Spleen (tissue), 11 donors: Measurements from ENCODE around the gene ACCSL. TPM values are rescaled to one million over a fixed set of nuclear protein-coding genes. Genes with fewer than 3 reads are reported as not detected.

Source experiments
- DNase-seq: peaks from one replicate; pipeline ENCODE4 v3.0.0-alpha.2; 2020
- H3K27ac ChIP-seq, 8 donors: fragments of 200-600 bp; sonication (generic) in 7 of 8; 1 replicate in 4 of 8; 2 replicates in 4 of 8; pipeline versions ENCODE4 v1.5.0 to v1.8.0; 2016 to 2021; ENCODE audit warnings: inconsistent platforms in 4 of 8, mild to moderate bottlenecking in 4 of 8, moderate library complexity in 1 of 8
- H3K27me3 ChIP-seq, 7 donors: fragments of 200-600 bp; sonication (generic) in 6 of 7; replicated peaks in 1 of 7; 1 replicate in 4 of 7; 2 replicates in 3 of 7; pipeline versions ENCODE4 v1.5.0 to v1.8.0; 2016 to 2021; ENCODE audit warnings: inconsistent platforms in 3 of 7, mild to moderate bottlenecking in 1 of 7
- H3K36me3 ChIP-seq, 6 donors: fragments of 200-600 bp; sonication (generic) in 5 of 6; 1 replicate in 4 of 6; 2 replicates in 2 of 6; pipeline versions ENCODE4 v1.5.0 to v1.8.0; 2016 to 2021; ENCODE audit warnings: inconsistent platforms in 2 of 6
- H3K4me1 ChIP-seq, 6 donors: fragments of 200-600 bp; sonication (generic) in 5 of 6; 1 replicate in 3 of 6; 2 replicates in 3 of 6; pipeline versions ENCODE4 v1.5.0 to v1.8.0; 2016 to 2021; ENCODE audit warnings: inconsistent platforms in 3 of 6
- H3K4me3 ChIP-seq, 8 donors: fragments of 200-600 bp; sonication (generic) in 7 of 8; 1 replicate in 4 of 8; 2 replicates in 4 of 8; pipeline versions ENCODE4 v1.5.0 to v1.8.0; 2016 to 2021; ENCODE audit warnings: inconsistent platforms in 4 of 8, mild to moderate bottlenecking in 4 of 8, moderate library complexity in 2 of 8
- H3K9me3 ChIP-seq, 8 donors: fragments of 200-600 bp; sonication (generic) in 7 of 8; 1 replicate in 4 of 8; 2 replicates in 4 of 8; pipeline versions ENCODE4 v1.5.0 to v1.8.0; 2016 to 2021; ENCODE audit warnings: inconsistent platforms in 4 of 8
- POLR2A ChIP-seq, 3 donors: fragments of 450-650 bp; IDR thresholded peaks; one replicate each; pipeline ENCODE4 v1.5.1; 2017; ENCODE audit warnings: antibody characterized with exemption in 3 of 3, mild to moderate bottlenecking in 1 of 3
- POLR2AphosphoS5 ChIP-seq, 3 donors: sonication (generic); formaldehyde crosslinking; IDR thresholded peaks; one replicate each; pipeline ENCODE4 v1.5.1; 2017; ENCODE audit warnings: antibody characterized with exemption in 3 of 3
- WGBS, 5 donors: extraction: QIAGEN DNeasy Blood & Tissue Kit in 3 of 5; methylation state at CpG; one replicate each; pipeline versions ENCODE4 v1.1.5 to v1.1.7; 2013 to 2018; 5-methylcytosine and 5-hydroxymethylcytosine counted together
- intact Hi-C: fragments of 100-400 bp; cut with DNase I; formaldehyde crosslinking; loops from one replicate; pipeline ENCODE4 v1.15.0; 2023; ENCODE audit warnings: low total_unique reads
- polyA plus RNA-seq, 3 donors: library from polyadenylated mRNA; stranded (reverse); fragments of 200-250 nt; gene quantifications; one replicate each; pipeline ENCODE4 v1.2.1, GENCODE V29; 2013
- total RNA-seq, 7 donors: library from RNA; depleted of rRNA in 3 of 7; stranded (reverse); fragments of >200 nt in 3 of 7; fragmentation: NEBNext Ultra II Directional in 4 of 7; extraction: Animal tissue kit (Norgen Biotek cat#: 25700) in 4 of 7; gene quantifications; one replicate each; pipeline versions ENCODE4 v1.1.0 to v1.2.1, GENCODE V29; 2016 to 2021
- TF ChIP-seq, protein P1 (sequence below), 11 experiments: fragments of 200-600 bp in 7 of 11; fragments of 450-650 bp in 4 of 11; sonication (generic) in 4 of 11; IDR thresholded peaks in 8 of 11; conservative IDR thresholded peaks in 3 of 11; 1 replicate in 7 of 11; 2 replicates in 4 of 11; pipeline versions ENCODE4 v1.4.0 to v1.8.0; 2016 to 2021; ENCODE audit warnings: antibody characterized with exemption in 11 of 11, inconsistent platforms in 4 of 11, mild to moderate bottlenecking in 1 of 11
- donor health status: healthy with polysubstance abuse.
- donor health status: DM: no; HTN: no; CAD: no; lungs with moderate emphysema.
- donor health status: DM: no; HTN: no; CAD: no.
- donor health status: Bipolar disorder and iron deficiency.
- donor health status: healthy.
- donor health status: DM: no; HTN: no; CAD: no.
- donor health status: DM: yes; HTN: yes; CAD: no.

The ACCSL gene
- total and polyA plus RNA-seq, 10 donors = 0.19 to 0.23 (median 0.20) TPM; not detected in 7

DNA sequence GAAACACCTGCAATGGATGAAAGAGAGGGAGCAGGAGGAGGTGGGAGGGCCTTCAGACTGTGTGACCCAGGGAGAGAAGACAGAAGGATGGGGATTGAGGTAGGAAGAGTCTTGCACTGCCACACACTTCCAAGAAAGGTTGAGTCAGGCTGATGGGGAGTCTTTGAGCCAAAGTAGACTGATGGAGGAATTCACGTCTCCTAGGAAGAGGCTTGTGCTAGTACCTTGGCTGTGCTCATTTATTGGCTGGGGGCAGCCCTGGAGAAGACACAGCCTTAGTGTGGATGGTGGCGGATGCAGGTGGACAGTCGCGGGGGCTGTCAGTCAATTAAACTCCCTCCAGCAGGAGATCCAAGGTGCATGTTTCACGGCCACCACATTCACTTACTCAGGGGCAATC is 16.2 kb upstream of the ACCSL start:
- Histone ChIP-seq H3K4me1 (no peaks in the 10 kb centered on the region), H3K36me3 (no peaks in the 10 kb centered on the region), H3K9me3 (peaks cover 0 to 7% (median 0%) of the 10 kb centered on the region in 8 donors), H3K4me3 (no peak overlapping the region), H3K27ac (no peak overlapping the region), H3K27me3 (peaks cover 0 to 25% (median 0%) of the 10 kb centered on the region in 7 donors)
- intact Hi-C loops = no loop called here
- no peak for TF ChIP-seq POLR2A (IDR thresholded peaks at IDR 0.05)
- TF ChIP-seq, protein P1, sequence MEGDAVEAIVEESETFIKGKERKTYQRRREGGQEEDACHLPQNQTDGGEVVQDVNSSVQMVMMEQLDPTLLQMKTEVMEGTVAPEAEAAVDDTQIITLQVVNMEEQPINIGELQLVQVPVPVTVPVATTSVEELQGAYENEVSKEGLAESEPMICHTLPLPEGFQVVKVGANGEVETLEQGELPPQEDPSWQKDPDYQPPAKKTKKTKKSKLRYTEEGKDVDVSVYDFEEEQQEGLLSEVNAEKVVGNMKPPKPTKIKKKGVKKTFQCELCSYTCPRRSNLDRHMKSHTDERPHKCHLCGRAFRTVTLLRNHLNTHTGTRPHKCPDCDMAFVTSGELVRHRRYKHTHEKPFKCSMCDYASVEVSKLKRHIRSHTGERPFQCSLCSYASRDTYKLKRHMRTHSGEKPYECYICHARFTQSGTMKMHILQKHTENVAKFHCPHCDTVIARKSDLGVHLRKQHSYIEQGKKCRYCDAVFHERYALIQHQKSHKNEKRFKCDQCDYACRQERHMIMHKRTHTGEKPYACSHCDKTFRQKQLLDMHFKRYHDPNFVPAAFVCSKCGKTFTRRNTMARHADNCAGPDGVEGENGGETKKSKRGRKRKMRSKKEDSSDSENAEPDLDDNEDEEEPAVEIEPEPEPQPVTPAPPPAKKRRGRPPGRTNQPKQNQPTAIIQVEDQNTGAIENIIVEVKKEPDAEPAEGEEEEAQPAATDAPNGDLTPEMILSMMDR (IDR thresholded peaks at IDR 0.05 in 8 of 11, conservative IDR thresholded peaks at IDR 0.05 in 3 of 11) = no peak
- DNase-seq = no peak
- WGBS, 5 donors = 85 to 94% (median 92%) methylated on average over 5 of the region's 5 CpGs

DNA sequence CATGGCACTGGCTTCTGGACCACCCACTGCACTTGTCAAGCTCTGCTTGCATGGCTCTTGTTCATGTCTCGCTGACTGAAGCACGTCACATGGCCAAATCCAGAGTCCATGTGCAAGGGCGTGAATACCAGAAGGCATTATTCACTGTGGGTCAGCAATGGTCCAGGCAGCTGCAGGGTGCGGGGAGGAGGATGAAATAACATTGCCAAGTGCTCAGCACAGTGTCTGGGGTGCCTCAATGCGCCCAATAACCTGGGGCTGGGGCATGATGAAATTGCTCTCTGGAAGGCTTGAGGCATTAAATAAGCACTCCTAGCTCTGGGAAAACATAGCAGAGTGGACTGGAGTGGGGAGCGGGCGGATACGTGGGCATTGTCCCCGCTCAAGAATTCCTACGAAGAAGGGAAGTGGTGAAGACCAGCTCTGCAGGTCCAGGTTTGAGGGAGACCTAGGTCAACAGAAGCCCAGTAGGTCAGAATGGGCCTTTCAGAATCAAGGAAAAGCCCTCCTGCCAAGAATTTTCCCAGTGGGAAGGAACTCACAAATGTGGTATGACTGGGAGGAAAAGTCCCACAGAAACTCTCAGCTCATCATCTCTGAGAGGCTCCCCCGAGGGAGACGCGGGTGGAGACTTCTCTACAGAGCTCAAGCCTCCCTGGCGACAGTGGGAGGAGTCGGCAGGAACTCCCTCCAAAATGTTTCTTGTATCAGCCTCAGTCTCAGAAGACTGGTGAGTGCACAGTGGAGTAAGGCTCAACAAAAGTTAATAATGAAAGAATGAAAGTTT is 15.3 kb upstream of the ACCSL start:
- TF ChIP-seq POLR2AphosphoS5 (IDR thresholded peaks at IDR 0.05) = no peak
- TF ChIP-seq, protein P1 (IDR thresholded peaks at IDR 0.05 in 8 of 11, conservative IDR thresholded peaks at IDR 0.05 in 3 of 11) = no peak
- TF ChIP-seq POLR2A (IDR thresholded peaks at IDR 0.05) = no peak
- Histone ChIP-seq H3K4me1 (peaks cover 0 to 6% (median 0%) of the 10 kb centered on the region in 6 donors), H3K4me3 (no peak overlapping the region), H3K27me3 (peaks cover 0 to 28% (median 0%) of the 10 kb centered on the region in 7 donors), H3K9me3 (no peaks in the 10 kb centered on the region), H3K36me3 (no peaks in the 10 kb centered on the region), H3K27ac (no peak overlapping the region)
- 72 to 80% (median 77%) methylated on average over 15 of the region's 15 CpGs for WGBS, 5 donors
- no peak for DNase-seq
- intact Hi-C loops = no loop called here

DNA sequence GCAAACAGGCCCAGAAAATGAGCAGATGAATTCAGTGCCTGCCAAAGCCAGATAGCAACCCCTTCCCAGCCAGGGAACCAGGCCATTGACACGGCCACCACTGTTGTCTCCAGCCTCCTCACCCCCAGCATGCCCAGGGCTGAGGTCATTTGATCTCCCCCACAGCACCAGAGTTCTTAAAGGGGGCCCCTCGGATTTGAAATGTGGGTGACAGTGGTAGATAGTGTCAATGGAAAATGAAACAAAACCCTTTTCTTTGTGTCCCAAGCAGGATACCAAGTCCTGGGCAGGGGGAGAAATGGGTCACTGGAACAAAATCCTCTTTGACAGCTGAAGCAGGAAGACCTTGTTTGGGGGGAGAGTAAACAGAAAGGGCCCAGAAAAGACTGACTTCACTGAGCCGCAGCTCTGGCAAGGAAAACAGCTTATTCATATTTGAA is 14.3 kb upstream of the ACCSL start:
- no peak overlapping the region for H3K27ac ChIP-seq
- 49 to 74% (median 53%) methylated on average over 3 of the region's 3 CpGs for WGBS, 5 donors
- no peak for DNase-seq
- peaks cover 0 to 6% (median 0%) of the 10 kb centered on the region in 6 donors for H3K4me1 ChIP-seq
- TF ChIP-seq, protein P1 (IDR thresholded peaks at IDR 0.05 in 8 of 11, conservative IDR thresholded peaks at IDR 0.05 in 3 of 11) = no peak
- no peak overlapping the region for H3K4me3 ChIP-seq
- no peaks in the 10 kb centered on the region for H3K36me3 ChIP-seq
- intact Hi-C loops = no loop called here
- no peaks in the 10 kb centered on the region for H3K9me3 ChIP-seq
- H3K27me3 ChIP-seq = peaks cover 0 to 29% (median 0%) of the 10 kb centered on the region in 7 donors

DNA sequence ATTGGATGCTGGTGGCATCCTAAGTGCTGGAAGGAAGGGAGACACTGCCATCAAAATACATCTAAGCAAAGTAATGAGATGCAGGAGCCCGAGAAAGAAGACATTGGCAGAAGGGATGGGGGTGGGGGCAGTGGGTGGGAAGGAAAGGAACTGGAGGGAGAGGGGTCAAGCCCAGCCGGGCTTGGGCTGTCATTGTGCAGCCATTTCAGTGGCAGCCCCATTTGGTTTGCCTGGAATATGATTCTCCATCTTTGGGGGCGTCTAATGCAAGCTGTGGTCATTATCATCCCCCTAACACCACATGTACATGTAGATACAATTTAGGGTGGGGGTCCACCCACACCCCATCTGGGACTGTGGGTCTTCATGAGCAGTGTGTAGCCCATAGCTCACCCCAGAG is 13.9 kb upstream of the ACCSL start:
- Histone ChIP-seq H3K4me3 (no peak overlapping the region), H3K36me3 (no peaks in the 10 kb centered on the region), H3K4me1 (peaks cover 0 to 6% (median 0%) of the 10 kb centered on the region in 6 donors), H3K9me3 (no peaks in the 10 kb centered on the region), H3K27ac (no peak overlapping the region), H3K27me3 (peaks cover 0 to 29% (median 0%) of the 10 kb centered on the region in 7 donors)
- WGBS, 5 donors = 47 to 54% (median 52%) methylated on average over 3 of the region's 3 CpGs
- TF ChIP-seq, protein P1 (IDR thresholded peaks at IDR 0.05 in 8 of 11, conservative IDR thresholded peaks at IDR 0.05 in 3 of 11) = no peak
- no peak for DNase-seq
- intact Hi-C loops = no loop called here
